Activated CD4-positive, alpha-beta T cell treated with anti-CD3 and anti-CD28 coated beads, Interleukin-2, amount 50 U/mL, for 16 hours (primary cell): ENCODE results near the gene CRAT.

ENCODE experiments used
- DNase-seq: peaks from one replicate; pipeline ENCODE4 v3.0.0-alpha.2; 2020

The CRAT gene

GRCh38 chr9:129058965-129059795 lies 51.4 kb downstream of the CRAT start:
- DNase-seq: no peak

GRCh38 chr9:129054163-129054851 lies 56.3 kb downstream of the CRAT start:
- no peak for DNase-seq

GRCh38 chr9:129053020-129053419 lies 57.6 kb downstream of the CRAT start:
- DNase-seq: no peak

GRCh38 chr9:129052592-129052991 lies 58.0 kb downstream of the CRAT start:
- no peak for DNase-seq
